GM21786 (cell line): ENCODE data around the gene SLC38A5.
A peak's percentile ranks its signal among the peaks of the same experiment; 100 is the strongest.
"Not testable (repeated sequence)": the region's sequence is repeated elsewhere in the genome, so short reads cannot be mapped to it uniquely, and the experiment has no call there.

ENCODE experiments used
- ATAC-seq: cut with Tn5 transposase; IDR thresholded peaks from one replicate; pipeline ENCODE4 v1.9.1; 2021; ENCODE audit not compliant: unreplicated experiment

SLC38A5 gene

DNA sequence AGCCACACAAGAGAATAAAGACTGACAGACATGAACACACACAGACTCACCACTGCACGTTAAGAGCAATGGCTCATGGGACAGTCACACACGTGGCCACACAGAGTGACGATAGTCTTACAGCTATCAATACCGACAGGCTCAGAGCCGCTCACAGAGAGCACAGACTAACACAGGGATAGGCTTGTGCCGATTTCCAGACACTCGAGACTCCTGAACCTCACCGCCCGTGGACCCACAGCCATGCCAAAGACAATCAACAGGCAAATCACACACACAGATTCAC is 716 bp upstream of the SLC38A5 start:
- ATAC-seq: no peak

DNA sequence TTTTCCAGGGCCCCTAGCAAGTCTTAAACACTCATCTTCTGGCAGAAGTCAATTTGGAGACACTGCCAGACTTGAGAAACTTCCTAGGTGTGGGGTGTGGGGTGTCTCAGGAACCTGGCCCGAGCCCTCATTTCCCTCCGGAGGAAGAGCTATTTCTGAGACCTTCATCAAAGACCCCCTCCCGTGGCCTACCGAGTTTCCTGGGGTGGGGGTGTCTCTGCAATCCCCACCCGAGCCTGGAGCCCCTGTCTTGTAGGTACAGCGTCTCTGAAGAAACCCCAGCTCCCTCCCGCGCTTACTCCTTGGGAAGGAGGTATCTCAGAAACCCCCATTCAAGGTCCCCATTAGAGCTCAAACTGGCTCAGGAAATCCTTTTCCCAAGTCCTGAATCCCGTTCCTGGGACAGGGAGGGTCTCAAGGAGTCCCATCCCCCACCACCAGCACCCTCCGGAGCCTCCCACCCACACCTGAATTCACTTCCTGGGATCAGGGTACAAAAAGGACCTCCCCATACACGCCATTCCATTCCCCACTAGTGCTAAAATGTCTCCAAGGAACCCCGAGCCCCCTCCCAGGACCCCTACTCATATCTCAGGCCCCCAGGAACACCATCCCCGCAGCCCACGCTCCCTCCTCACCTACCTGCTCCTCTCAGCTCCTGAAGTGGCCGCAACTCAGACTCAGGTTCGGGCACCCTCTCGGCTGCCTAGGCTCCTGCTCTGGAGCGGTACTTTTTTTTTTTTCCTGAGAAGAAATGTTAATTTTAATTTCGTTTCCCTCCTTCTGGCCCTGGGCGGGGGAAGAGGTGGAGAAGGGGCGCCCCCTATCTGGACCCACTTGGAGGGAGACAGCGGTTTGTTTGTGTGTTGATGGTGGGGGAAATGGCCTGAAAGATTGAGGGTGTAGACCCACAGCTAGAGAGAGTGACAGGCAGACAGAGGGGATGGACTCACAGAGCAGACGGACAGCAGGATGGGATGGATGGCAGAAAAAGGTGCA is 1.1 kb downstream of the SLC38A5 start:
- peak; percentile 49 for ATAC-seq

GRCh38 chrX:48468247-48468671 is 1.8 kb downstream of the SLC38A5 start:
- ATAC-seq: no peak

- no peak for ATAC-seq
Measured at GRCh38 chrX:48467281-48467761, 2.7 kb downstream of the SLC38A5 start.

DNA sequence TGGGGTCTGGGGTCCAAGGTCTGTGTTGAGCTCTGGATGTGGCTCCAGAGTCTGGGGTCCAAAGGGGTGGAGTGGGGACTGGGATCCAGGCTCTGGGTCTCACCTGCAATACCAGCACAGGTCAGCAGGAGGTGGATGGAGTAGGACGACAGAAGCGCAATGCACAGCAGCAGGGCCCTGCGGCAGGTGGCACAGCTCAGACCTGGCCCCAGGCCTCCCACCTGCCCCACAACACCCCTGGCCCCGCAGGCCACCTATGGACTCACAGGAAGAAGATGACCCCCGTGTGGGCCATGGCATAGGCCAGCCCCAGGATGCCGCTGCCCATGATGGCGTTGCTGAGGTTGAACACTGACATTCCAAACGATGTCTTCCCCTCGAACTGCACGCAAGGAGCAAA is 3.4 kb downstream of the SLC38A5 start:
- ATAC-seq: no peak

GRCh38 chrX:48465336-48465933 is 4.6 kb downstream of the SLC38A5 start:
- ATAC-seq: no peak

DNA sequence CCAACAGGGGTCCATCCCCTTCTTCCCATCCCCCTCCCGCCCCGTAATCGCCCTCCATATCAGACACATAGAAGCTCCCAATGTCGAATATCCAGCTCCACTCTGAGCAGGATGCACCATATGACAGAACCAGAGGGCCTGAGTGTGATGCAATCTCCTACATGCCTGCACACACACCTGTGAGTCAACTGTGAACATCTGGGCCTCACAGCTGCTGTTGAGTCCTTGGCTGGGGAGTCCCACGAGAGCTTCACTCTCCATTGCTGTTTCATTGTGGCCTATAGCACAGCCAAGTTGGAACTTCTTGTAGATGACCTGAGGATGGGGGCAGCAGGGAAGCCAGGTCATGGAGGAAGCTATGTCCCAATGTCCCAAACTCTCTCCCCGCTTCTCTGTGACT is 8.2 kb downstream of the SLC38A5 start:
- ATAC-seq: no peak

DNA sequence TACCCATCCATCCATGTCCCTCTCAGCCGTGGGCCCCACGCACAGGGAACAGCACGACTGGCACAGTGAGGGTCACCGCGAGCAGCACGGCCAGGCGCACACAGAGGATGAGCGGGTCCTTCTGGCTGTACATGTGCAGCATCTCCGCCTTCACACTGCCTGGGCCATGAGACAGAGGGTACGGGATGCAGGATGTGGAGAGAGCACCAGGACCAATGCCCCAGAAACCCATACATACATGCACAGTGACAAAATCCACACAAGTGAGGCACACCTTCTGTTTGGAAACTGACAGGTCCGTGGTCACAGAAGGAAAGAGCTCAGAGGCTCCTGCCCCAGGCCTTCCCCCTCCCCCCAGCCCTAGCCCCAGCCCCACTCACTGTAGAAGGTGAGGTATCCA is 9.5 kb downstream of the SLC38A5 start:
- ATAC-seq: no peak

- ATAC-seq: no peak
Measured at GRCh38 chrX:48460031-48460430, 10.0 kb downstream of the SLC38A5 start.

DNA sequence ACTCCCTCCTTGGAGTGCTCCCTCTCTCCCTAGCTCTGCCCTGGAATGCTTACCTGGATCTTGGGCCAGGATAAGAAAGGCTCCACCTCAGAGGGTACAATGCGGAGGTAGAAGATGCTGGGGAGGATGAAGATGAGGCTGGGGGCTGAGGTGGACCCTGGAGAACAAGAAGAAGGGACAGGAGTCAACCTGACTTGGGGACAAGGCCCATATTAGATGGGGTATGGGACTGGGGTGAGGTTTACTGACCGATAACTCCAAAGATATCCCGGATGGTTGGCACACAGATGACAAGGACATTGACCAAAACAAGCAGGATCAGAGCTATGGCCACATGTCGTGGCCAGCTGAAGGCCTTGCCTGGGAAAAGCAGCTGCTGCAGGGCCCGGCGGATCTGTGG is 10.6 kb downstream of the SLC38A5 start:
- ATAC-seq: no peak

GRCh38 chrX:48458711-48459110 is 11.3 kb downstream of the SLC38A5 start:
- ATAC-seq: no peak

- ATAC-seq: no peak
Measured at GRCh38 chrX:48456628-48457331, 13.3 kb downstream of the SLC38A5 start.

GRCh38 chrX:48451708-48452107 is 18.4 kb downstream of the SLC38A5 start:
- no peak for ATAC-seq

- ATAC-seq: no peak
Measured at GRCh38 chrX:48450076-48450475, 20.0 kb downstream of the SLC38A5 start.

DNA sequence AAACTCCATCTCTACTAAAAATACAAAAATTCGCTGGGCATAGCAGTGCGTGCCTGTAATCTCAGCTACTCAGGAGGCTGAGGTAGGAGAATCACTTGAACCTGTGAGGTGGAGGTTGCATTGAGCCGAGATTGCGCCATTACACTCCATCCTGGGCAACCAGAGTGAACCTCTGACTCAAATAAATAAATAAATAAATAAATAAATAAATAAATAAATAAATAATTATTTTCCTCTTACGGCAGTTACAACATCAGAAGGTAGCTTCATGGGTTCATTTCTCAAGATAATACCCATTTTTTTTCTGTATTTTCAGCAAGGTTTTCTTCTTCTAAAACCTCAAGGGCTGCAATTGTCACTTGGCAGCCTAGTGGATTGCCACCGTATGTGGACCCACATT is 22.9 kb downstream of the SLC38A5 start:
- not testable (repeated sequence) for ATAC-seq

DNA sequence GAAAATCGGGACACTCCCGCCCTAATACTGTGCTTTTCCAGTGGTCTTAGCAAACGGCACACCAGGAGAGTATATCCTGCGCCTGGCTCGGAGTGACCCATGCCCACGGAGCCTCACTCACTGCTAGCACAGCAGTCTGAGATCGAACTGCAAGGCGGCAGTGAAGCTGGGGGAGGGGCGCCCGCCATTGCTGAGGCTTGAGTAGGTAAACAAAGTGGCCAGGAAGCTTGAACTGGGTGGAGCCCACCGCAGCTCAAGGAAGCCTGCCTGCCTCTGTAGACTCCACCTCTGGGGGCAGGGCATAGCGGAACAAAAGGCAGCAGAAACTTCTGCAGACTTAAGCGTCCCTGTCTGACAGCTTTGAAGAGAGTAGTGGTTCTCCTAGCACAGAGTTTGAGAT is 36.3 kb downstream of the SLC38A5 start:
- ATAC-seq: not testable (repeated sequence)

GRCh38 chrX:48430166-48430565 is 39.9 kb downstream of the SLC38A5 start:
- not testable (repeated sequence) for ATAC-seq

DNA sequence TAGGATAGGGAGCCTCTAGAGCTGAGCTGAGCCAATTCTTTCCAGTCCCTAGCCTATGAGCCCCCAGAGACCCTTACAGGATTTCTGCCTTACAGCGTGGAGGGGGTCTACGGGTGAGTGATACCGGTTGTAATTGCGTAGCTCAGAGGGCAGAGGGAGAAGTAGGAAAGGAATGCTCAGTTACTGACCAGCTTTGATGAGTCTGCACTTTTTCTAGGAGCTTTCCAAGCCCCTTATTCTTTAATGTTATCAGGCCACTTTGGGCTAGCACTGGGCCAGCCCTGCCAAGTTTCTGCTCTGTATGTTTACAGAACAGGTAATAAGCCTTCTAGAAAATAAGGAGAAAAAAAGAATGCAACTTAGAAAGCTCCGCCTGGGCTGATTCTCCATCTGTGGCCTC is 40.5 kb downstream of the SLC38A5 start:
- ATAC-seq: not testable (repeated sequence)

DNA sequence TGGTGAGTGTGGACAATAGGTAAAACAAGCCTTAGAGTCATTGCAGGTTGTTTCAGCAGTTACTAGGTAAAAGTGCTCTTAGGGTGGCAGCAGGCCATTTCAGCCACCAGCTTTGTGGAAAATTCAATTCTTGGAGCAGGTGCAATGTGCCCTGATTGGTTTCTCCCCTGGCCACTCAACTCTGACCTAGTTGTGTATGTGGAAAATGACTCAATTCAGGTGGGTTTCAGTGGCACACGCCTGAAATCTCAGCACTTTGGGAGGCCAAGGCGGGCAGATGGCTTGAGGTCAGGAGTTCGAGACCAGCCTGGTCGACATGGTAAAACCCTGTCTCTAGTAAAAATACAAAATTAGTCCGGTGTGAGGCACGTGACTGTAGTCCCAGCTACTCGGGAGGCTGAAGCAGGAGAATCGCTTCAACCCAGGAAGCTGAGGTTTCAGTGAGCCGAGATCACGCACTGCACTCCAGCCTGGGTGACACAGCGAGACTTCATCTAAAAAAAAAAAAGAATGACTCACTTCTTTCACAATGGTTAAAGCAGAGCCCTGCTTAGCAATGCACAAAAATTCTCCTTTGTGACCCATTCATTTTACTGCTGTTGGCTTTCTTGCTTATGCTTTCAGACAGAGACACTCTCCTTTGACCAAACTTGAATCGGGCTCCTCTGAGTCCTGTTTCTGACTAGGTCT is 42.9 kb downstream of the SLC38A5 start:
- not testable (repeated sequence) for ATAC-seq

- ATAC-seq: not testable (repeated sequence)
Measured at GRCh38 chrX:48411860-48412259, 58.2 kb downstream of the SLC38A5 start, which contains the start of gene SSX4B. SSX4B (minus strand) TSS chrX:48411960; CDS start chrX:48411372, 588 bp downstream.
